ENCODE results near the gene SFT2D3. TPM values are rescaled to one million over a fixed set of nuclear protein-coding genes. Genes with fewer than 3 reads are reported as not detected.

SFT2D3 gene
- total RNA-seq, 1 experiment from 2014 or later: 5.6 TPM

DNA sequence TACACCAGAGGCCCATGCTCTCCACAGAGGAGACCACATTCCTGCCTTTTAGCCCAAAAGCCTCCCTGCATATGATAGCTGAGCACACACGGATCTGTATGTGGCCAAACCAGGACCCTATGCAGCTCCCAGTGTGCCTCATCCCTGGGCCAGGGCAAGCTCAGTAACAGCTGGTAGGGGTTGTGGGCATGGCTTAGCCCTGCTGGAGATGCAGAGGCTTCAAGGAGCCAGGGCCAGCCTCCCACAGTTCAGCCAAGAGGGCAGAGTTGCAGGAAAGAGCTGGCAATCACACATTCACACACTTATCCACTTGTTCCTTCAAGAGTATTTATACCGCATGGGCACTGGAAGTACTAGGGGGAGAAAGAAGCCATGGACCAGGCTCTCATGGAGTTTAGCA lies 24.4 kb upstream of the SFT2D3 start:
- no peak overlapping the region for H3K27ac ChIP-seq (ENCODE audit: low read length)
- DNase-seq (ENCODE audit: low read depth, low spot score): no peak
- in situ Hi-C loops (cut with HindIII; ENCODE audit: low pct_unique_long_range_greater_than_20kb, low sequenced_read_pairs): no loop called here
- ChIA-PET POLR2A (no interaction called here), CTCF (interaction anchor here (3.1 kb wide), 1 partner anchor 86 kb away, joined by 12 read pairs; no protein-coding TSS in a partner anchor)
- no peaks in the 10 kb centered on the region for H3K36me3 ChIP-seq (ENCODE audit: control insufficient read depth, insufficient read depth, low read length)
- peaks cover 4% of the 10 kb centered on the region; the same call in 1 of the 2 replicates for H3K27me3 ChIP-seq (ENCODE audit: control insufficient read depth, insufficient read depth, low read length)
- H3K4me1 ChIP-seq (ENCODE audit: control insufficient read depth, insufficient read depth, low read length): peaks cover 11% of the 10 kb centered on the region
- no TSS peak for BruUV-seq (replicated peaks)
- no peak for TF ChIP-seq POLR2AphosphoS5 (IDR thresholded peaks at IDR 0.05; ENCODE audit: low read depth, low read length)
- TF ChIP-seq, protein P1, sequence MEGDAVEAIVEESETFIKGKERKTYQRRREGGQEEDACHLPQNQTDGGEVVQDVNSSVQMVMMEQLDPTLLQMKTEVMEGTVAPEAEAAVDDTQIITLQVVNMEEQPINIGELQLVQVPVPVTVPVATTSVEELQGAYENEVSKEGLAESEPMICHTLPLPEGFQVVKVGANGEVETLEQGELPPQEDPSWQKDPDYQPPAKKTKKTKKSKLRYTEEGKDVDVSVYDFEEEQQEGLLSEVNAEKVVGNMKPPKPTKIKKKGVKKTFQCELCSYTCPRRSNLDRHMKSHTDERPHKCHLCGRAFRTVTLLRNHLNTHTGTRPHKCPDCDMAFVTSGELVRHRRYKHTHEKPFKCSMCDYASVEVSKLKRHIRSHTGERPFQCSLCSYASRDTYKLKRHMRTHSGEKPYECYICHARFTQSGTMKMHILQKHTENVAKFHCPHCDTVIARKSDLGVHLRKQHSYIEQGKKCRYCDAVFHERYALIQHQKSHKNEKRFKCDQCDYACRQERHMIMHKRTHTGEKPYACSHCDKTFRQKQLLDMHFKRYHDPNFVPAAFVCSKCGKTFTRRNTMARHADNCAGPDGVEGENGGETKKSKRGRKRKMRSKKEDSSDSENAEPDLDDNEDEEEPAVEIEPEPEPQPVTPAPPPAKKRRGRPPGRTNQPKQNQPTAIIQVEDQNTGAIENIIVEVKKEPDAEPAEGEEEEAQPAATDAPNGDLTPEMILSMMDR (IDR thresholded peaks at IDR 0.05): no peak
- TF ChIP-seq, protein P2, sequence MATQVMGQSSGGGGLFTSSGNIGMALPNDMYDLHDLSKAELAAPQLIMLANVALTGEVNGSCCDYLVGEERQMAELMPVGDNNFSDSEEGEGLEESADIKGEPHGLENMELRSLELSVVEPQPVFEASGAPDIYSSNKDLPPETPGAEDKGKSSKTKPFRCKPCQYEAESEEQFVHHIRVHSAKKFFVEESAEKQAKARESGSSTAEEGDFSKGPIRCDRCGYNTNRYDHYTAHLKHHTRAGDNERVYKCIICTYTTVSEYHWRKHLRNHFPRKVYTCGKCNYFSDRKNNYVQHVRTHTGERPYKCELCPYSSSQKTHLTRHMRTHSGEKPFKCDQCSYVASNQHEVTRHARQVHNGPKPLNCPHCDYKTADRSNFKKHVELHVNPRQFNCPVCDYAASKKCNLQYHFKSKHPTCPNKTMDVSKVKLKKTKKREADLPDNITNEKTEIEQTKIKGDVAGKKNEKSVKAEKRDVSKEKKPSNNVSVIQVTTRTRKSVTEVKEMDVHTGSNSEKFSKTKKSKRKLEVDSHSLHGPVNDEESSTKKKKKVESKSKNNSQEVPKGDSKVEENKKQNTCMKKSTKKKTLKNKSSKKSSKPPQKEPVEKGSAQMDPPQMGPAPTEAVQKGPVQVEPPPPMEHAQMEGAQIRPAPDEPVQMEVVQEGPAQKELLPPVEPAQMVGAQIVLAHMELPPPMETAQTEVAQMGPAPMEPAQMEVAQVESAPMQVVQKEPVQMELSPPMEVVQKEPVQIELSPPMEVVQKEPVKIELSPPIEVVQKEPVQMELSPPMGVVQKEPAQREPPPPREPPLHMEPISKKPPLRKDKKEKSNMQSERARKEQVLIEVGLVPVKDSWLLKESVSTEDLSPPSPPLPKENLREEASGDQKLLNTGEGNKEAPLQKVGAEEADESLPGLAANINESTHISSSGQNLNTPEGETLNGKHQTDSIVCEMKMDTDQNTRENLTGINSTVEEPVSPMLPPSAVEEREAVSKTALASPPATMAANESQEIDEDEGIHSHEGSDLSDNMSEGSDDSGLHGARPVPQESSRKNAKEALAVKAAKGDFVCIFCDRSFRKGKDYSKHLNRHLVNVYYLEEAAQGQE (IDR thresholded peaks at IDR 0.05; ENCODE audit: insufficient read depth in 1 of 2, low read depth in 2 of 2, low read length in 1 of 2): no peak
- no peak for ATAC-seq
- no peaks in the 10 kb centered on the region for H3K9me3 ChIP-seq (ENCODE audit: control insufficient read depth, insufficient read depth, low read depth, low read length)
- intact Hi-C loops (cut with micrococcal nuclease; ENCODE audit: unreplicated experiment): no loop called here
- no peak overlapping the region for H3K4me3 ChIP-seq (ENCODE audit: low read depth in 2 of 2, low read length in 2 of 2)

DNA sequence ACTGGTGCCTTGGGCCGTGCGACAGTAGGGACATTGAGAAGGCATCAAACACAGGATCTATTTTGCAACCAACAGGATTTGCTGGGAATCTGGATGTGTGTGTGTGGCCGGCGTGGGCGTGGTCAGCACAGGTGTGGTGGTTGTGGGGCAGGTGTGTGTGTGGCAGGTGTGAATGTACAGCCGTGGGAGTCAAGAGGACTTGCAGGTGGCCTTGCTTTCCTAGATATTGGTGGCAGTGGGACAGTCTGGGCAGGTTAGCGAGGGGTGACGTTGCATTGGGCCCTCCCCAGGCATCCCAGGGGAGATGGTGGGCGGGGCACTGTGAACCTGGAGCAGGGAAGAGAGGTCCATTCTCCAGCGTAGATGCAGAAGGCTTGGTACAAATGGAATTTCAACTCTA lies 22.8 kb upstream of the SFT2D3 start:
- POLR2A ChIA-PET: no interaction called here
- intact Hi-C loops (cut with micrococcal nuclease; ENCODE audit: unreplicated experiment): no loop called here
- in situ Hi-C loops (cut with HindIII; ENCODE audit: low pct_unique_long_range_greater_than_20kb, low sequenced_read_pairs): no loop called here
- Histone ChIP-seq H3K4me1 (ENCODE audit: control insufficient read depth, insufficient read depth, low read length) (peaks cover 7% of the 10 kb centered on the region), H3K4me3 (ENCODE audit: low read depth in 2 of 2, low read length in 2 of 2) (no peak overlapping the region), H3K27ac (ENCODE audit: low read length) (no peak overlapping the region), H3K27me3 (ENCODE audit: control insufficient read depth, insufficient read depth, low read length) (peaks cover 4% of the 10 kb centered on the region; the same call in 1 of the 2 replicates), H3K9me3 (ENCODE audit: control insufficient read depth, insufficient read depth, low read depth, low read length) (no peaks in the 10 kb centered on the region), H3K36me3 (ENCODE audit: control insufficient read depth, insufficient read depth, low read length) (no peaks in the 10 kb centered on the region)
- no TSS peak for BruUV-seq (replicated peaks)
- ATAC-seq: no peak
- CTCF ChIA-PET: no interaction called here
- TF ChIP-seq, protein P1 (IDR thresholded peaks at IDR 0.05): no peak
- TF ChIP-seq TCF7L2 (IDR thresholded peaks at IDR 0.05; ENCODE audit: low read depth, low read length): no peak
- TF ChIP-seq POLR2AphosphoS5 (IDR thresholded peaks at IDR 0.05; ENCODE audit: low read depth, low read length): no peak
- TF ChIP-seq, protein P2 (IDR thresholded peaks at IDR 0.05; ENCODE audit: insufficient read depth in 1 of 2, low read depth in 2 of 2, low read length in 1 of 2): no peak
- TF ChIP-seq SIN3A (IDR thresholded peaks at IDR 0.05; ENCODE audit: borderline replicate concordance, insufficient read depth, low read depth, low read length): no peak
- DNase-seq (ENCODE audit: low read depth, low spot score): no peak
